ENCODE measurements around the gene CIT.
"Not testable (repeated sequence)": the region's sequence is repeated elsewhere in the genome, so short reads cannot be mapped to it uniquely, and the experiment has no call there.

CIT gene

GRCh38 chr12:119885549-119885948 is 8.4 kb upstream of the CIT start:
- no peak overlapping the region for H3K4me3 ChIP-seq (ENCODE audit: low read depth, low read length)
- TF ChIP-seq CTCF (IDR thresholded peaks at IDR 0.05; ENCODE audit: borderline replicate concordance, insufficient read depth, low read depth, low read length) = no peak

GRCh38 chr12:119883791-119884190 is 6.7 kb upstream of the CIT start:
- not testable (repeated sequence) for H3K4me3 ChIP-seq (ENCODE audit: low read depth, low read length)

- TF ChIP-seq CTCF (IDR thresholded peaks at IDR 0.05; ENCODE audit: borderline replicate concordance, insufficient read depth, low read depth, low read length) = no peak
These were observed 6.1 kb upstream of the CIT start for GRCh38 chr12:119883237-119883636.

GRCh38 chr12:119877639-119877948 is 474 bp upstream of the CIT start:
- no peak for TF ChIP-seq CTCF (IDR thresholded peaks at IDR 0.05; ENCODE audit: borderline replicate concordance, insufficient read depth, low read depth, low read length)
- peak overlapping the region; percentile 83 for H3K4me3 ChIP-seq (ENCODE audit: low read depth, low read length)

More at GRCh38 chr12:119883237-119883636, 6.1 kb upstream of the CIT start:
- H3K4me3 ChIP-seq (ENCODE audit: low read depth, low read length) = no peak overlapping the region

- H3K4me3 ChIP-seq (ENCODE audit: low read depth, low read length) = no peak overlapping the region
- TF ChIP-seq CTCF (IDR thresholded peaks at IDR 0.05; ENCODE audit: borderline replicate concordance, insufficient read depth, low read depth, low read length) = no peak
These were observed 6.7 kb downstream of the CIT start for GRCh38 chr12:119870457-119870856.

- no peak overlapping the region for H3K4me3 ChIP-seq (ENCODE audit: low read depth, low read length)
- TF ChIP-seq CTCF (IDR thresholded peaks at IDR 0.05; ENCODE audit: borderline replicate concordance, insufficient read depth, low read depth, low read length) = no peak
These were observed 7.4 kb downstream of the CIT start for GRCh38 chr12:119869720-119870119.

GRCh38 chr12:119868992-119869391 is 8.1 kb downstream of the CIT start:
- no peak for TF ChIP-seq CTCF (IDR thresholded peaks at IDR 0.05; ENCODE audit: borderline replicate concordance, insufficient read depth, low read depth, low read length)
- H3K4me3 ChIP-seq (ENCODE audit: low read depth, low read length) = no peak overlapping the region

GRCh38 chr12:119864591-119864990 is 12.5 kb downstream of the CIT start:
- TF ChIP-seq CTCF (IDR thresholded peaks at IDR 0.05; ENCODE audit: borderline replicate concordance, insufficient read depth, low read depth, low read length) = no peak
- H3K4me3 ChIP-seq (ENCODE audit: low read depth, low read length) = no peak overlapping the region

Data from GM12875 (cell line).